Measurements from ENCODE around the gene STAC3.

GRCh38 chr12:57203791-57204190, 47.2 kb downstream of the STAC3 start:
- TF ChIP-seq TARDBP (IDR thresholded peaks at IDR 0.05): no peak
- no peak for TF ChIP-seq CTBP1 (IDR thresholded peaks at IDR 0.05; ENCODE audit: borderline replicate concordance)
- no peak for TF ChIP-seq HDGF (IDR thresholded peaks at IDR 0.05; ENCODE audit: borderline replicate concordance)
- no peak for TF ChIP-seq SP1 (IDR thresholded peaks at IDR 0.05)
- TF ChIP-seq NFRKB (IDR thresholded peaks at IDR 0.05): no peak
- TF ChIP-seq PKNOX1 (IDR thresholded peaks at IDR 0.05): no peak
- no peak for TF ChIP-seq FOXM1 (IDR thresholded peaks at IDR 0.05; ENCODE audit: borderline replicate concordance)
- TF ChIP-seq ZNF384 (IDR thresholded peaks at IDR 0.05): no peak
- TF ChIP-seq FOXK2 (IDR thresholded peaks at IDR 0.05): no peak
- TF ChIP-seq L3MBTL2 (conservative IDR thresholded peaks at IDR 0.05): no peak
- no peak for TF ChIP-seq BHLHE40 (IDR thresholded peaks at IDR 0.05; ENCODE audit: borderline replicate concordance)

All from HEK293T (cell line).